HEK293 (cell line): Measurements from ENCODE around the gene DPP9.

Source experiments
- AEBP2 ChIP-seq: fragments of 450-650 bp; formaldehyde crosslinking; IDR thresholded peaks from 2 replicates; pipeline ENCODE4 v1.5.1; 2016; ENCODE audit warnings: missing biosample characterization, missing genetic modification characterization, borderline replicate concordance
- KLF1 ChIP-seq: fragments of 450-650 bp; formaldehyde crosslinking; IDR thresholded peaks from 2 replicates; pipeline ENCODE4 v1.5.1; 2016; ENCODE audit warnings: missing biosample characterization, missing genetic modification characterization
- KLF10 ChIP-seq: fragments of 450-650 bp; IDR thresholded peaks from 2 replicates; pipeline ENCODE4 v1.5.1; 2018; ENCODE audit warnings: missing biosample characterization, mild to moderate bottlenecking, missing genetic modification characterization
- KLF7 ChIP-seq: fragments of 450-650 bp; formaldehyde crosslinking; IDR thresholded peaks from 2 replicates; pipeline ENCODE4 v1.5.1; 2016; ENCODE audit warnings: missing biosample characterization, missing genetic modification characterization, borderline replicate concordance
- KLF9 ChIP-seq: fragments of 450-650 bp; formaldehyde crosslinking; IDR thresholded peaks from 2 replicates; pipeline ENCODE4 v1.5.1; 2016; ENCODE audit warnings: missing biosample characterization, missing genetic modification characterization, low read depth
- PRDM4 ChIP-seq: fragments of 450-650 bp; formaldehyde crosslinking; IDR thresholded peaks from 2 replicates; pipeline ENCODE4 v1.5.1; 2017; ENCODE audit warnings: missing biosample characterization, missing genetic modification characterization
- PRDM6 ChIP-seq: fragments of 450-650 bp; formaldehyde crosslinking; IDR thresholded peaks from 2 replicates; pipeline ENCODE4 v1.5.1; 2017; ENCODE audit warnings: missing biosample characterization, missing genetic modification characterization
- SCRT1 ChIP-seq: fragments of 450-650 bp; formaldehyde crosslinking; IDR thresholded peaks from 2 replicates; pipeline ENCODE4 v1.5.1; 2016; ENCODE audit warnings: missing biosample characterization, missing genetic modification characterization, borderline replicate concordance
- SP7 ChIP-seq: fragments of 450-650 bp; formaldehyde crosslinking; IDR thresholded peaks from 2 replicates; pipeline ENCODE4 v1.5.1; 2016; ENCODE audit warnings: missing biosample characterization, missing genetic modification characterization
- TRIM28 ChIP-seq: IDR thresholded peaks from 2 replicates; pipeline ENCODE4 v1.6.1; 2011; ENCODE audit warnings: low read length, control low read depth, borderline replicate concordance
- ZBTB11 ChIP-seq: fragments of 450-650 bp; formaldehyde crosslinking; conservative IDR thresholded peaks from 2 replicates; pipeline ENCODE4 v1.5.1; 2016; ENCODE audit warnings: low read depth, missing biosample characterization, missing genetic modification characterization
- ZBTB26 ChIP-seq: fragments of 450-650 bp; formaldehyde crosslinking; optimal IDR thresholded peaks from 2 replicates; pipeline ENCODE3; 2016; ENCODE audit warnings: missing biosample characterization, mild to moderate bottlenecking, missing genetic modification characterization
- ZFP37 ChIP-seq: fragments of 450-650 bp; formaldehyde crosslinking; IDR thresholded peaks from 2 replicates; pipeline ENCODE4 v1.5.1; 2016; ENCODE audit warnings: missing biosample characterization, missing genetic modification characterization
- ZNF121 ChIP-seq: fragments of 450-650 bp; formaldehyde crosslinking; IDR thresholded peaks from 2 replicates; pipeline ENCODE4 v1.5.1; 2016; ENCODE audit warnings: missing biosample characterization, missing genetic modification characterization
- ZNF146 ChIP-seq: fragments of 450-650 bp; formaldehyde crosslinking; IDR thresholded peaks from 2 replicates; pipeline ENCODE4 v1.5.1; 2016; ENCODE audit warnings: missing biosample characterization, missing genetic modification characterization
- ZNF157 ChIP-seq: fragments of 450-650 bp; formaldehyde crosslinking; IDR thresholded peaks from 2 replicates; pipeline ENCODE4 v1.5.1; 2016; ENCODE audit warnings: missing biosample characterization, missing genetic modification characterization
- ZNF26 ChIP-seq: fragments of 450-650 bp; formaldehyde crosslinking; IDR thresholded peaks from 2 replicates; pipeline ENCODE4 v1.5.1; 2016; ENCODE audit warnings: missing biosample characterization, missing genetic modification characterization
- ZNF274 ChIP-seq, 2 experiments: fragments of 200-500 bp in 1 of 2; fragments of 450-650 bp in 1 of 2; sonication (Bioruptor generic) in 1 of 2; formaldehyde crosslinking in 1 of 2; IDR thresholded peaks; 2 replicates each; pipeline versions ENCODE4 v1.5.1 to v1.6.1; 2014 to 2016; ENCODE audit warnings: borderline replicate concordance in 1 of 2, inconsistent platforms in 1 of 2, low read length in 1 of 2, missing biosample characterization in 1 of 2, missing genetic modification characterization in 1 of 2
- ZNF354C ChIP-seq: fragments of 450-650 bp; formaldehyde crosslinking; IDR thresholded peaks from 2 replicates; pipeline ENCODE4 v1.5.1; 2016; ENCODE audit warnings: missing biosample characterization, missing genetic modification characterization, low read depth, borderline replicate concordance
- ZNF423 ChIP-seq: fragments of 450-650 bp; formaldehyde crosslinking; IDR thresholded peaks from 2 replicates; pipeline ENCODE4 v1.5.1; 2016; ENCODE audit warnings: missing biosample characterization, missing genetic modification characterization
- ZNF555 ChIP-seq: fragments of 450-650 bp; formaldehyde crosslinking; conservative IDR thresholded peaks from 2 replicates; pipeline ENCODE4 v1.5.1; 2017; ENCODE audit warnings: missing biosample characterization, mild to moderate bottlenecking, missing genetic modification characterization, inconsistent platforms
- ZNF571 ChIP-seq: fragments of 450-650 bp; formaldehyde crosslinking; IDR thresholded peaks from 2 replicates; pipeline ENCODE4 v1.5.0; 2017; ENCODE audit warnings: missing biosample characterization, missing genetic modification characterization
- ZNF596 ChIP-seq: fragments of 450-650 bp; IDR thresholded peaks from 2 replicates; pipeline ENCODE4 v1.5.0; 2018; ENCODE audit warnings: missing biosample characterization, mild to moderate bottlenecking, missing genetic modification characterization, moderate library complexity
- ZNF654 ChIP-seq: fragments of 450-650 bp; formaldehyde crosslinking; IDR thresholded peaks from 2 replicates; pipeline ENCODE4 v1.5.1; 2016; ENCODE audit warnings: low read depth, missing biosample characterization, missing genetic modification characterization
- ZNF658 ChIP-seq: fragments of 450-650 bp; formaldehyde crosslinking; IDR thresholded peaks from 2 replicates; pipeline ENCODE4; 2016; ENCODE audit warnings: missing biosample characterization, missing genetic modification characterization
- ZNF670 ChIP-seq: fragments of 450-650 bp; formaldehyde crosslinking; IDR thresholded peaks from 2 replicates; pipeline ENCODE4 v1.5.1; 2016; ENCODE audit warnings: missing biosample characterization, missing genetic modification characterization, low read depth
- ZNF707 ChIP-seq: fragments of 450-650 bp; formaldehyde crosslinking; IDR thresholded peaks from 2 replicates; pipeline ENCODE4 v1.5.1; 2016; ENCODE audit warnings: missing biosample characterization, missing genetic modification characterization

DPP9 gene

GRCh38 chr19:4723595-4724514 lies at the start of gene DPP9 (continued):
- TF ChIP-seq SCRT1 (tag by site-specific recombination) (no peak), ZNF146 (0 out of 2 replicates have a peak, but pooled peaks have one; percentile 45), TRIM28 (no peak), ZNF121 (tag by site-specific recombination) (no peak), ZNF571 (tag by site-specific recombination) (no peak), ZFP37 (tag by site-specific recombination) (peak; percentile 89), SP7 (tag by site-specific recombination) (peak; percentile 93), ZNF555 (no peak), PRDM6 (tag by site-specific recombination) (no peak), ZNF26 (tag by site-specific recombination) (no peak), ZNF707 (tag by site-specific recombination) (no peak), ZBTB11 (peak; percentile 99), AEBP2 (tag by site-specific recombination) (no peak), ZNF423 (no peak), ZNF658 (tag by site-specific recombination) (no peak), PRDM4 (tag by site-specific recombination) (peak; percentile 78), ZNF157 (tag by site-specific recombination) (no peak), KLF9 (peak; percentile 84), ZBTB26 (peak; percentile 69), ZNF654 (tag by site-specific recombination) (peak; percentile 28), ZNF274 (IDR thresholded peaks at IDR 0.05; ENCODE audit: low read length) (no peak), ZNF274 (tag by site-specific recombination; IDR thresholded peaks at IDR 0.05; ENCODE audit: borderline replicate concordance) (no peak), KLF7 (tag by site-specific recombination) (peak; percentile 97), KLF1 (tag by site-specific recombination) (peak; percentile 91), ZNF596 (tag by site-specific recombination) (peak; percentile 64), KLF10 (tag by site-specific recombination) (peak; percentile 91), ZNF670 (tag by site-specific recombination) (no peak), ZNF354C (no peak)
